ENCODE measurements around the gene RNF150. TPM values are rescaled to one million over a fixed set of nuclear protein-coding genes. Genes with fewer than 3 reads are reported as not detected.
"Not testable (repeated sequence)": the region's sequence is repeated elsewhere in the genome, so short reads cannot be mapped to it uniquely, and the experiment has no call there.

Gene RNF150
- total RNA-seq, 1 donor from 2014 or later = 15.0 TPM

- no peak for DNase-seq
These were observed 271.2 kb downstream of the RNF150 start for GRCh38 chr4:140862177-140862442.

GRCh38 chr4:140861359-140862176, 271.7 kb downstream of the RNF150 start:
- DNase-seq = peak; percentile 90

- DNase-seq = no peak
These were observed 274.4 kb downstream of the RNF150 start for GRCh38 chr4:140858897-140859296.

GRCh38 chr4:140857111-140857510, 276.2 kb downstream of the RNF150 start:
- DNase-seq = no peak

DNA sequence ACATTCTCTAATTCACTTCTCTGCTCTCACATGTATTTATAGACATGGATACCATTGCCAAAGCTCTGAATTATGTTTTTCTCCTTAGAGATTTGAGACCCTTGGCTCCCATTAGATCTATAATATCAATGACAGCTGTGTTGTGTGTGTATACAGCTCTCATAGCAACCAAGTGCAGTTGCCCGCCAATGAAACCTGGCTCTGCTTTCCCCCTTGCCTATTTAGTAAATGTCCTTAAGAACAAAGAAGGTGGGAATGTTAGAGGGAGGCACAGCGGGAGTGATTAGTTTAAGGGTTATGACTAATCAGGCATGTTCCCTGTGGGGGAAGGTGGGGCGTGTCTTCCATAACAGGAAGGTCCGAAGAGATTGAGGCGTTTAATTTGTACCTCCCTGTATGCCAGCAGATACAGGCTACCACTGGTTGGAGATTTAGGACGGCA, 276.6 kb downstream of the RNF150 start:
- peak; percentile 89 for DNase-seq

DNA sequence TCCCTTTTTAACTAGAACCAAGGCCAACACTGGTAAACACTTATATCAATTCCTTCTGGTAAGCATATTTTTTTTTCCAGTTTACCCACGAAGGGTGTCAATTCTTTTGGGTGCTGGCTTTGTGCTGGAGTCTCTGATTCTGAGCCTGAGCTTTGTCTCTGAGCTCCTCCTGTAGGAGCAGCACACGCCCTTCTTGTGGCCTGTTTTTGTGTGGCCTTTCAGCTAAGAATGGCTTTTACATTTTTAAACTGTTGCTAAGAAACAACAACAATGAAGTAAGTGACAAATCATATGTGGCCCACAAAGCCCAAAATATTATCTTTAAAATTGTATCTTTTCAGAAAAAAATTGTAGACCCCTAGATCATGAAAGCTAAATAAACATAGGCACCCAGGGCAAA, 279.1 kb downstream of the RNF150 start:
- DNase-seq = no peak

DNA sequence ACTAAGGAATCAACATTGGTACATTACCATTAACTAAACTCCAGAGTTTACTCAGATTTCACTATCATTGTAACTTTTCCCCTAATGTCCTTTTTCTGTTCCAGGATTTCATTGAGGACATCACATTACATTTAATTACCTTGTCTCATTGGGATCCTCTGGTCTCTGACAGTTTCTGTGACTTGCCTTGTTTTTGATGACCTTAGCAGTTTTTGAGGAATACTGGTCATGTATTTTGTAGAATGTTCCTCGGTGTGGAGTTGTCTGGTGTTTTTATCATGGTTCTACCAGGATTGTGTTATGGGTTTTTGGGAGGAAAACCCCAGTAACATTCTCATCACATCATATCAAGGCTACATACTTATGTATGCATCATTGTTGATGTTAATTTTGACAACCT, 281.5 kb downstream of the RNF150 start:
- no peak for DNase-seq

DNA sequence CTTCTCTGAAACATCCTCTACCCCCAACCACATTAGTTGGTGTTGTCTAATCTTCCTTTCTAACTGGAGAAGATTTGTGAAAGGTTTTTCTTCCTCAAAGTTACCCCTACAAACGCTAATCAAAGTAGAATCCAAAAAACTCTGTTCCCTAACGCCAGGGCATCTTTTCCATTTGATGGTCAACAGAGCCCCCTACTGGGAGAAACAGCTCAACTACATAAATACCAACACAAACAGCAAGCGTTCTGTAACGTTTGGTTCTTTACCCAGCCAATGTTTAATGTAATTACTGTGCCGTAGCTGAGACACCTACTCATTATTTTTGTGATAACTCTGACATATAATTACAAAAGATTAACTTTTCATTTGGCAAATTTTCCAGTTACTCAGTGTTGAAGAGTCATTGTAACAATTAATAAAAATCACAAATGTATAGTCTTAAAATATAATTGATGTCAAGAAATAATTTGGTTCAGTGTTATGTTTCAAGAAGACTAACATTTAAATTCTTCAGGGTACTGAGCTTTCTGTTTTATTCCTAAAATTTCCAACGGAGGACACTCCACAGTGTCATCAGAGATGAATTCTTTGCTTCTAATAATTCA, 282.1 kb downstream of the RNF150 start:
- peak; percentile 62 for DNase-seq

DNA sequence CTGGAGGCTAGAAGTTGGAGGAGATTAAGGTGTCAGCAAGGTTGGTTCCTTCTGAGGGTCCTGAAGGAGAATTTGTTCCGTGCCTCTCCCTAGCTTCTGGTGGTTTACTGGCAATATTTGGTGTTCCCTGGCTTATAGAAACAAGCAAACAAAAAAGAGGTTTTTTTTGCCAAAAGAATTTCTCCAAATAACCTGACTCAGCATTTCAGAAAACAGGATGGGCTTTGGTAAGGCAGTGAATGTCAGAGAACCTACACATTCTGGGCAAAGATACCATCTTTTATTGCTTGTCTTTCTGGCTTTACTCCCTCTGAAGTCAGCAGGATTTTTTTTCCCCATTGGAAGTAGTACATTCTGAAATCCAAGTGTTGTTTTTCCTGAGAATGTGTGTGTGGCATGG, 283.7 kb downstream of the RNF150 start:
- no peak for DNase-seq

- DNase-seq = no peak
These were observed 286.5 kb downstream of the RNF150 start for GRCh38 chr4:140846736-140847135.

DNA sequence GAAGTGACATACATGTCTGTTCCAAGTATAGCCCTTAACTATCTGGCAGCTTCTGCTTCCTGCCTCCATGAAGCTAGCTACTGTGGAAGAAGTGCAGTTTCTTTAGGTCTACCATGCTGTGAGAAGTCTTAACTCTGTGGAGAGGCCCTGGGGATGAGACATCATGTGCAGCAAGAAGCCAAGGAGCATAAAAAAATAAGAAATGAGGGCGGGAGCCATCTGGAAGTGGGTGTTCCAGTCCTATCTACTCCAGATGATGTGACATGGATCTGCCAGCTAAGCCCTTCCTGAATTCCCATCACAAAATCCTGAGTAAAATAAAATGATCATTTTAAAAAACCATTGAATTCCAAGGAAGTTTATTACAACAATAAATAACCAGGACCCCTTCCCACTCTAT, 289.2 kb downstream of the RNF150 start:
- DNase-seq = no peak

- no peak for DNase-seq
These were observed 292.1 kb downstream of the RNF150 start for GRCh38 chr4:140841186-140841585.

GRCh38 chr4:140839888-140840790, 293.1 kb downstream of the RNF150 start:
- DNase-seq = peak; percentile 31

DNA sequence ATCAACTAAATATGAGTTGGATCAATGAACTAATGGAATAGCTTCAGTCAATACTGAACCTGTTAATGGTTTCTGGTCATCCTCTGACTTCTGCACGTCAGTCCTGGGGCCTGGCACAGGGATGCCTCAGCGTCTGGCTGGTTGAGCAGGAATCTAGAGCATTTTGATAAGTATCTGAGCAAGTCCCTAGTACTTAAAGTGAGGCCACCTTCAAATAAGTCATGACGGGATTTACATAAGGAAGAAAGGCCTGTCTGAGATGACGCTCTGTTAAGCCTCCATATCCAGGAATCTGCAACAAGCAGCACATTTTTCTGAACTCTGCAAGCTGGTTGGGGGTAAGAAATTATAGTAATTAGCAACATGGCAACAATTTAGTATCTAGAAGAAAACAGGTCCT, 293.9 kb downstream of the RNF150 start:
- DNase-seq = no peak

DNA sequence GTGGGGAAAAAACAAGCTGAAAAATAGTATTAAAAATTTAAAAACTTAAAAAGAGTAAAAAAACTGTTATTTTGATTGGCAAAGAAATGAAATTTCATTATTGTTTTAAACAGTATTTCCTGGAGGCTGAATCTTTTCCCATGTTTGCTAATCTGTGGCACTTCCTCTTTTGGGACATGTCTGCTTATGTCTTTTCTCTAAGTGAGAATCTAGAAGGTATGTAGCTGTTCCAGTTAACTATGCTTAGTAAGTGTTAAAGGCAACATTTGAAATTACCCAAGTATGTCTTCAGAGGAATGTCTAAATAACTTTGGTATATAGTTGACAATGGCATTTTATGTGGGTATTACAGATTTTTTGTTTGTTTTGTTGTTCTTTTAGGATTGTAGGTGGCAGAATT, 295.5 kb downstream of the RNF150 start:
- no peak for DNase-seq

DNA sequence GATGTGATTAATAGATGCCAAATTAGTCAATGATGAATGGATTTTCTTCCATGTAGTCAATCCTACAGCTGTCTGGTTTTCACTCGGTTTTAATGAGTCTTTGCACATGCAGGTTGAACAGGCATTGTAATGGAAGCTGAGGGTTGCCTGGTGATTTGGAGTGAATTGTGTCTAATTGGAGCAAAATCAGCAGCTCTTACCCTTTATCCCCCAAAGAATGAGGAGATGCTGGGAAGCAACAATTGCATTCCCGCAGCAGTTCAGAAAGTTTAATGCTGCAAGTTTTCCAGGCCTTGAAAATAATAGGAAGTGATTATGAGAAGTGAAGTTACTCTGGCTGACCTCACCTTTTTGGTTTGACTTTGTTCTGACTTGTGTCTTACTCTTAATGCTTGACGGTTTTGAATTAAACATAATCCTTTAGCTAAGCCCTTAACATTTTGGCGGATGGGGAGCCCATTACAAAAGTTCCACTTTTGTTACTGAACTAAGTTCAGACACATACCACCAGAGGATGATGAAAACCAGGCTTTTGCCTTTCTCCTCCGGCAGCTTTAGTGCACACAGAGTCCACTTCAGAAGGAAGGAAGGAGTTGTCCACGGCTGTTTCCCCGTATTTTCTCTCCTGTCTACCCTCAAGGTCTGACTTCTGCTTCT, 298.3 kb downstream of the RNF150 start:
- DNase-seq = no peak

GRCh38 chr4:140833280-140833679, 300.0 kb downstream of the RNF150 start:
- DNase-seq = no peak

DNA sequence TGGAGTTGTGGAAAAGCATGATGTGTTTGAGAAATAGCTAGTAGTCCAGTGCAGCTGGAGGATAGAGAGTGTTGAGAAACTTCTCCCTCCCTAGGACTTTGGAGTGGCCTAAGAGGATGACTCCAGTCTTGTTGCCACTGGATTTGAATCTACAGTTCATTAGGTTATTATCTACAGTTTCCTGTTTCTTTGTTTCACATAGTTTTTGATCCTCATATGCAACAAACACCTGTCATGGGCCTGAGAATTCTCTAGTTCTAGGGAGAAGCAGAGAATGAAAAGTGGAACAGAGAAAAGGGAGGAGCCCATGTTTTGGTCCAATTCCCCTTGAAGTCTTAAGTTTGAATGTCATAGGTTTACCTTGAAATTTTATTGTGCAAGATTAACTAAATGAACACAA, 303.4 kb downstream of the RNF150 start:
- DNase-seq = no peak

GRCh38 chr4:140826701-140827027, 306.6 kb downstream of the RNF150 start:
- DNase-seq = no peak

- not testable (repeated sequence) for DNase-seq
These were observed 312.7 kb downstream of the RNF150 start for GRCh38 chr4:140820520-140820919.

- no peak for DNase-seq
These were observed 313.7 kb downstream of the RNF150 start for GRCh38 chr4:140819610-140820009.

- DNase-seq = no peak
These were observed 314.8 kb downstream of the RNF150 start for GRCh38 chr4:140818433-140818832.

Data from skin of body (tissue), 2 donors.